GM10266 (cell line): ENCODE data around the gene RAB40B.

Experiments
- DNase-seq: peaks from one replicate; pipeline ENCODE4 v3.0.0; 2012; ENCODE audit errors: extremely low spot score
- TF ChIP-seq, protein P1 (sequence below): IDR thresholded peaks from 2 replicates; pipeline ENCODE4 v1.5.1; 2012; ENCODE audit warnings: mild to moderate bottlenecking, low read depth; ENCODE audit not compliant: control insufficient read depth, insufficient read depth; ENCODE audit errors: missing control alignments

Gene RAB40B

DNA sequence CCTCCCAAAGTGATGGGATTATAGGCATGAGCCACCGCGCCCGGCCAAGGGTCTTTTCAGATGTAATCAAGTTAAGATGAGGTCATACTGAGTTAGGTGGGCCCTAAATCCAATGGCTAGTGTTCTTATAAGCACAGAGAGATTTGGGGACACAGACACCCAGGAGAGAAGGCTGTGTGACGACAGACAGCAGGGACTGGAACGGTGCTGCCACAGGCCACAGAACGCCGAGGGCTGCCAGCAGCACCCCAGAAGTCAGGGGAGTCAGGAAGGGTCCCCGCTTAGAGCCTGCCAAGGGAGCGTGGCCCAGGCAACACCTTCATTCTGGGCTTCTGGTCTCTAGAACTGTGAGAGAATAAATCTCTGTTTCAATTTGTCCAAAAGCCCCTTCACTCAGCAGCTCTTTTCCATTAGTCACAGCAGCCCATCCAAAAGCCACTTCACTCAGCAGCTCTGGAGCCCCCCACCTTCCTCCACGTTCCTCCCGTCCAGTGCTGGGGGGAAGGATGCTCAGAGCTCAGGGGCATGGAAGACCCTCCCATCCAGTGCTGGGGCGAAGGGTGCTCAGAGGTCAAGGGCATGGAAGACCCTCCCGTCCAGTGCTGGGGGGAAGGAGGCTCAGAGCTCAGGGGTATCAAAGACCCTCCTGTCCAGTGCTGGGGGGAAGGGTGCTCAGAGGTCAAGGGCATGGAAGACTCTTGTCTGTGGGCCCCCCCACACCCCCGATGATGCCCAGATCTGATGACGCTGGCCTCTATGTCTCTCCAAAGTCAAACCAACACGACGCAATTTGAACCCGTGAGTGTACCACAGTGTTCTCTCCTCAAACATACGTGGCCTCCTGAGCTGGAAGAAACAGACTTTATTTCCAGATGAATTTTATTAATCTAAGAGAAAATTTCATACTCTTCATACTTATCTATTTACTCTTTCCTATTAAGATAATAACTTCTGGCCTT lies 11.9 kb downstream of the RAB40B start:
- TF ChIP-seq, protein P1, sequence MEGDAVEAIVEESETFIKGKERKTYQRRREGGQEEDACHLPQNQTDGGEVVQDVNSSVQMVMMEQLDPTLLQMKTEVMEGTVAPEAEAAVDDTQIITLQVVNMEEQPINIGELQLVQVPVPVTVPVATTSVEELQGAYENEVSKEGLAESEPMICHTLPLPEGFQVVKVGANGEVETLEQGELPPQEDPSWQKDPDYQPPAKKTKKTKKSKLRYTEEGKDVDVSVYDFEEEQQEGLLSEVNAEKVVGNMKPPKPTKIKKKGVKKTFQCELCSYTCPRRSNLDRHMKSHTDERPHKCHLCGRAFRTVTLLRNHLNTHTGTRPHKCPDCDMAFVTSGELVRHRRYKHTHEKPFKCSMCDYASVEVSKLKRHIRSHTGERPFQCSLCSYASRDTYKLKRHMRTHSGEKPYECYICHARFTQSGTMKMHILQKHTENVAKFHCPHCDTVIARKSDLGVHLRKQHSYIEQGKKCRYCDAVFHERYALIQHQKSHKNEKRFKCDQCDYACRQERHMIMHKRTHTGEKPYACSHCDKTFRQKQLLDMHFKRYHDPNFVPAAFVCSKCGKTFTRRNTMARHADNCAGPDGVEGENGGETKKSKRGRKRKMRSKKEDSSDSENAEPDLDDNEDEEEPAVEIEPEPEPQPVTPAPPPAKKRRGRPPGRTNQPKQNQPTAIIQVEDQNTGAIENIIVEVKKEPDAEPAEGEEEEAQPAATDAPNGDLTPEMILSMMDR: no peak
- no peak for DNase-seq

DNA sequence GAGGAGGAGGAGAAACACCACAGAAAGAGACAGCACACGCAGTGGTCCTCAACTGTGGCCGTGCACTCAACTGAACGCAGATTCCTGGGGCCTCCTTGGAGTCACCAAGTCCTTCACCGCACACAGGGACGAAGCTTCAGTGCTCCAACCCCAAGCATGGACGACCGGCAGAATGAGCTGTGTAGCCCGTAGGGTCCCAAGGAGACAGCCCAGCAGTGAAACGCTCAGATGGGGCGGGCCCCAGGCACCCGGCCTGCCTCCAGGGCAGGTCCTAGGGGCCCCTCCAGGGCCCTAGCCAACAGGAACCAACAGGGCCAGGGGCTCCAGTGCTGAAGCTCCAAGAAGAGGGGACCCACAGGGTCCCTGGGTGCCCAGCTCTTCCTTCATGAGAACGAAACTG lies 13.2 kb downstream of the RAB40B start:
- no peak for DNase-seq
- TF ChIP-seq, protein P1: no peak

DNA sequence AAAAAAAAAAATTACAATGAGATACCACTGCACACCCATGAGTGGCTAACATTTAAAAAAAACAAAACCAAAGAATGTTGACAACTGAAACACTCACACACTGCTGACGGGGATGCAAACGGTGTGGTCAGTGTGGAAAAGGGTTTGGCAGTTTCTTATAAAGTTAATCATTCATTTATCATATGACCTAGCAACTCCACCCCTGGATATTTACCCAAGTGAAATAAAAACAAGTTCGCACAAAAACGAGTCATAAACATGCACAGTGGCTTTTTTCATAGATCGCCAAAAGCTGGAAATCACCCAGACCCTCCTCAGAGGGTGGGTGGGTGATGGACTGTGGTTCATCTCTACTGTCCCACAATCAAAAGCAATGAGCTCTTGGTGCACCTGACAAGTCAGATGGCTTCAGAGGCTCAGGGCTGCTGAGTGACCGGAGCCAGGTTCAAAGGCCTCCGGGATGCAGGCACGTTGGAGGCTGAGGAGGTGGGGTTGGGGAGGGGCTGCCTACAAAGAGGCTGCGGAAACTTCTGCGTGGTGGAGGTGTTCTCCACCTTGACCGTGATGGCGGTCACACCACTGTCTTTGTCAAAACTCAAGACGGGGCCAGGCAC lies 14.2 kb downstream of the RAB40B start:
- TF ChIP-seq, protein P1: no peak
- DNase-seq: no peak

DNA sequence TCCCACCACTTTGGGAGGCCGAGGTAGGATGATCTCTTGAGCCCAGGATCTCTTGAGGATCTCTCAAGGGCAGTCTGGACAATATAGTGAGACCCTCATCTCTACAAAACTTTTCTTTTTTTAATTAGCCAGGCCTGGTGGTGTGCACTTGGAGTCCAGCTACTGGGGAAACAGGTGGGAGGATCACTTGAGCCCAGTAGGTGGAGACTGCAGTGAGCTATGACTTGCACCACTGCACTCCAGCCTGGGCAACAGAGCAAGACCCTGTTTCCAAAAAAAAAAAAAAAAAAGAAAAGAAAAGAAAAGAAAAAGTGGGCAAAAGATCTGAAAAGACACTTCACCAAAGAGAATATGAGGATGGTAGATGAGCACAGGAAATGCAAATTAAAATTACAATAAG lies 15.0 kb downstream of the RAB40B start:
- no peak for DNase-seq
- TF ChIP-seq, protein P1: no peak

DNA sequence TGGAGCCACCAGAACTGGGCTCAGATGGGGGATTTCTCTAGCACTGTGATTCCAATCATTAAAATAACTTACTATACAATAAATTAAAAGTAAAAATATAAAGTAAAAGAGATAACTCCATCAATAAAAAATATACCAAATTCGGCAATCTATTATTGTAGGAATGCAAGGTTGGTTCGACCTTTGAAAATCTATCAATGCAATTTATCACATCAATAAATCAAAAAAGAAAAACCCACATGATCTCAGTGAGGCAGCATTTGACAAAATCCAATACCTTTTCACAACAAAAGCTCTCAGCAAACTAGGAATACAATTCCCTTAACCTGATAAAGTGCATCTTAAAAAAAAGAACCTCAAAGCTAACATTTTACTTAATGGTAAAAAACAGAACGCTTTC lies 17.0 kb downstream of the RAB40B start:
- TF ChIP-seq, protein P1: no peak
- DNase-seq: no peak

DNA sequence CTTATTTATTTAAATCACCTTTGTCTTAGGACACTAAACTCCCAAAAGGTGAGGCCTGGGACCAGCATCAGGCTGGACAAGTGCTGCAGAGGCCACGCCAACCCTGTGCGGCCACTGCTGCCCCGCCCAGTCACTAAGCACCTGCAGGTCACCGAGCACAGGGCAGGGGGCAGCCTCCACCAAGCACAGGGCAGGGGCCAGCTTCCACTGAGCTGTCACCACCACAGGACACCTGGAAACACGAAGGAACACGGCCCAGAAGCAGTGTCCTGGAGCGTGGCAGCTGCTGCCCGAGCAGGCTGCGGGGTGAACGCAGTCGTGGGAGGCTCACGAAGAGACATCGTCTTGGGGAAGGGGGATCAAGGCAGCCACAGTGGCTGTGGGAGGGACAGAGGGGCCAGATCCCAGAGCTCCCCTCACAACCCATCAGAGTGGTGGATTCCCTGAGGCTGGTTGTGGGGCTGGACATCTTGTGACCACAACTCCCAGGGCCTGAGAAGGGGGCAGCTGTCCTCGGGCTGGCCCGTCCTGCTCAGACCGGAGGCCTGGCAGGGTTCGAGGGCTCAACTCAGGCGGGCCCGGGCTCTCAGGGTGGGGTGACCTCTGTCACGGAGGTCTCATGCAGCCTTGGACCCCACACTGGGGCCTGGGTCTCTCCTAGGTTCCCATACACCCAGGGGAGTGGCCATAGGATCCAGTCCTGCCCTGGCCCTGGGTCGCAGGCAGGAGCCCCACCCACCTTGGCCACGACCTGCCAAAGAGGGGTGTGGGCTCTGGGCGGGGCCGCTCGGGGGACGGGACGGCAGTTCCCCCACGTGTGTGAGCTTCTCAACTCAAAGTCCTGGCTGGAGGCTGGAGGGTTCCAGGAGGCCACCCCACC lies 18.7 kb downstream of the RAB40B start:
- TF ChIP-seq, protein P1: no peak
- DNase-seq: no peak
